ENCODE data around the gene SNRPA.

- no peak for TF ChIP-seq CTCF (IDR thresholded peaks at IDR 0.05)
- TF ChIP-seq EP300 (IDR thresholded peaks at IDR 0.05): no peak
- no peak for TF ChIP-seq POLR2A (IDR thresholded peaks at IDR 0.05)
- TF ChIP-seq POLR2AphosphoS5 (IDR thresholded peaks at IDR 0.05): no peak
Measured at GRCh38 chr19:40745402-40745780, 5.6 kb upstream of the SNRPA start.
